CD4-positive, alpha-beta T cell treated with Interleukin-15 for 1 hour (primary cell): Measurements from ENCODE around the gene SENP1.

ENCODE experiments used
- DNase-seq: peaks from one replicate; pipeline ENCODE4 v3.0.0-alpha.2; 2020

SENP1 gene

DNA sequence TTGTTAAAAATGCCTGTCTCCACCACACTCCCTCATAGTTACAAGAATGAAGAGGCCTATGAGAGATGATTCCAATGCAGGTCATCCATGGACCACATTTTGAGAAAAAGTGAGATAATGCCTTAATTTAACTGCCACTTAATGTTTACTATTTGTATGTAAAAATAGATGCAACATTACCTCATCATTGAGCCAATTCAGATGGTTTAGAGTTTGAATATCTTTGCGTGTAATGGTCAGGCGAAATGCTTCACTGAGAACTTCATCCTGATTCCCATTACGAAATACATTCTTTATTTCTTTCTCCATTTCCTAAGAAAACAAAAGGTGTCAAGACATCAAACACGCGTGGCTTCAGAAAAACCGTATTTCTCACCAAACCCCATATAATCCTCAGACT is 42.3 kb downstream of the SENP1 start:
- DNase-seq = no peak

DNA sequence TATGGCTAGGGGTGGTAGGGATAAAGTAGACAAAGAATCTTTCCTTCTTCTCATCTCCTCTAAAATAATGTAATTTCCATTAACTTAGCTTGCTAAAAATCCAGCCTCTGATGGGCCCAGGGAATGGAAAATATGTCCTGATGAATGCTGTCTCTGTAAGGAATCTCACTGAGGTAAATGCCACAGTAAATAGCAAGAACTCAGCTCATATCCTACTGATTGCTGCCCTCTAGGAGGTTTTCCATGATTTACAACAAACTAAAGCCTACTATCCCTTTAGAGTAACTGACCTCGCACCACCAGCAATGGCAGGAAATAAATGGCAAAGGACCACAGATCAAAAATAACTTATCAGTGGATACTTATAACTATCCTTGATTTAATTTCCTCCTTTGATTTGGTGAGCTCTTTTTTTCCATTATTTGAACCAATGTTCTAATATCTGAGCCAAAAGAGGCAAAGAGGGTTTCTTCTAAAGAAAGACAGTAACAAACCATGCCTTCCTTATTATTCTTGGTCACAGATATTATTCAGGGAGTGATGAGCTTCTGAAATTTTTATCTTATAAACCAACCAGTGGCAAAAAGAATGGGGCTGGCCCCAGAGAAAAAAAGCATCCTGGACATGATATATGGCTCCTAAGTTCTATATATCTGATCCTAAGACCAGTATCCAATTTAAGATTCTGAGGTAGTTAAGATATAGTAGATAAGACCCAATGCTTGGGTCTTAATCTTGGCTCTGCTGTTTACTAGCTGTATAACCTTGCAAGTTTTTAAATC is 43.8 kb downstream of the SENP1 start:
- no peak for DNase-seq

DNA sequence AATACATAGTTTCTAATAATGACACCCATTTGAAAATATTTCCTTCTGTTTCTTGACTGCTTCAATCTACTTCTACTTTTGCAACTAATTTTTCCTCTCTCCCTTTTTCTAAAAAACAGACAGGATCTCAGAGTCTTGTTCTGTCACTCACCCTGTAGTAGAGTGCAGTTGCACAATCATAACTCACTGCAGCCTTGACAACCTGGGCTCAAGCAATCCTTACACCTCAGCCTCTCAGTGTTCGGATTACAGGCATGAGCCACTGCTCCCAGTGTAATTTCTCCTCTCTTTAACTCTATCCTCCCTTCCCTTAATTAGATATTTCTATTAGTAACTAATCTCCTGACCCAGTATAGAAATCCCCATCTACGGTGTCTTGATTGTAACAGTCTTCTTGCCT is 45.4 kb downstream of the SENP1 start:
- DNase-seq = no peak

DNA sequence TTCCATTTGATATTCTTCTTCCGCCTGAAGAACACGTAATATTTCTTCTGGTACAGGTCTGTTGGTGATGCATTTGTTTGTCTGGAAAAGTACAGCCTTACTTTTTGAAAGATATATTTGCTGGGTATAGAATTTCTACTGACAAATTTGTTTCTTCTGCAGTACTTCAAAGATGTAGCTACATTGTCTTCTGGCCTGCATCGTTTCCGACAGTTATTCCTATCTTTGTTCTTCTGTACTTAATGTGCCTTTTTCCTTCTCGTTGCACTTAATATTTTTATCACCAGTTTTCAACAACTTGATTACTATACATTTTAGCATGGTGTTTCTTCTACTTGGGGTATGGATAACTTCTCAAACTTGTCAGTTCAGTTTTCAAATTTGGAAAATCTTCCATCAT is 47.1 kb downstream of the SENP1 start:
- no peak for DNase-seq

DNA sequence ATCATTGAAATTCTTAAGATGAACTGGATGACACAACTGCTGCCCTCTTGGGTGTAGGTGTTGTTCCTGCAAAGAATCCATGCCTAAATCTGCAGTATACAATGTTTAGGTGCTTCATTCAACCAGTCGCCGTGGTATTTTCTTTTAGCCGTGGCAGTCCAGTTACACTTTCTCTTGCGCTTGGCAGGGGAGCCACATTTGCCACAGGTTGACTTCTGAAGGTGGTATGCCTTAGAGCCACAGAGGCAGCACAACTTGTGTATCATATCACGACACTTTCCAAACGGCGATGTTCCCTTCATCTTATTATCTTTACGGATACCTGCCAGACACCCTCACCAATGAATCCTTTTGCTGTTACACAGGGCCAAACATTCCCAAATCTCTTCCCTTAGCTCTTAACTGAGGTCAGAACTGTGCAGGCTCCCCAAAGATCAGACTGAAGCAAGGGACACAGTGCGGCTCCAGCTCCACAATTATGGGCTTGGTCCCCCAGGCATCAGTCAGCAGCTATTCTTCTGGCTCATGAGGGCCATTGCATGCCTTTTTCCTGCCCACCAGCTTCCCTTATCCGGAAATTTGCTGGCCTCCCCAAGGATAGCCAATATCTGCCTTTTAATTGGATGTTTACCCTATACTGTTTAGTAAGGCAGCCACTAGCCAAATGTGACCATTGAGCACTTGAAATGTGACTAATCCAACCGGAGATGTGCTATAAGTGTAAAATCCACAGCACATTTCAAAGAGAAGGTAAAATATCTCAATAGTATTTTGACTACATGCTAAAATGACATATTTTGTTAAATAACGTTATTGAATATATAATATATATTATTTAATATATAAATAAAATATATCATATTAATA is 50.7 kb downstream of the SENP1 start:
- DNase-seq = no peak

DNA sequence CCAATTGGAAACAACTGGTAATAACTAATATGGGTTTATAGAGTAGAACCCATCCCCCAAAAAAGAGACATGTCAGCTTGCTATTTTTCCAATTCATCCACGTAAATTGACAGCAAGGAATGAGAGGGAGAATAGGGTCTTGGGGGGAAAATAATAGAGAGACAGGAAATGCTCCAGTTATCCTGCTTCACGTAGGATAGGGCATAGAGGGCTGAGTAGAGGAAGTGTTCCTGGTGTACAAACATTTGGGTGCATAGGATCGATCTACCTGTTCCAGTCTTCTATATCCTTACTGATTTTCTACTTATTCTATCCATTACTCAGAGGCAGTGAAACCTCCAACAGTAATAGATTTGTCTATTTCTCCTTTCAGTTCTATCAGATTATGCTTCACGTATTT is 52.0 kb downstream of the SENP1 start:
- no peak for DNase-seq

DNA sequence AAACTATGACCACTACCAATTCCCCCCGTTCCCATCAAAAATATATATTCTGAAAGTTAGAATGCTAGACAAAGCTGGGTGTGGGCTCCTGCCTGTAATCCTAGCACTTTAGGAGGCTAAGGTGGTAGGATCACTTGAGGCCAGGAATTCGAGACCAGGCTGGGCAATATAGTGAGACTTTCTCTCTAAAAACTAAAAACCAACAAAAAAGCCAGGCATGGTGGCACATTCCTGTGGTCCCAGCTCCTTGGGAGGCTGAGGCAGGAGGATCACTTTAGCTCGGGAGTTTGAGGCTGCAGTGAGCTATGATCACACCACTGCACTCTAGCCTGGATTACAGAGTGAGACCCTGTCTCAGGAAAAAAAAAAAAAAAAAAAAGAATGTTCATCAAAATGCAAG is 52.8 kb downstream of the SENP1 start:
- DNase-seq = no peak

DNA sequence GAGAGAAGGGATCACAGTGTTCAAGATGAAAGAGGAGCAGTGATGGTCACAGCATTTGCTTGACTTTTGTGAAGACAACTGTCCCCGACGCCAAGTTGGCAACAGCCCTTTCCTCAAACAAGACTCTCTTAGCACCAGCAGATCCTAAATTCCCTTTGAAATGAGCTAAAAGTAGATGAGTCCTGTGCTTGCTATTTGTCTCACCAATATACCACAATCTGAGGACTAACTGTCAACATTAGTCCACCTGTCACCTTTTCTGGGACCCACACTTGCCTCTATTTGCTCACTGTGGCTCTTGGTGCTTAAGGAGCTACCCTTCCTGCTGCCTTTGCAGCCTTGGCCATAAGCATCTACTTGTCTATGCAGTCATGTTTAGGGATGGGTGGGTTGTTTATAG is 54.2 kb downstream of the SENP1 start:
- DNase-seq = no peak

DNA sequence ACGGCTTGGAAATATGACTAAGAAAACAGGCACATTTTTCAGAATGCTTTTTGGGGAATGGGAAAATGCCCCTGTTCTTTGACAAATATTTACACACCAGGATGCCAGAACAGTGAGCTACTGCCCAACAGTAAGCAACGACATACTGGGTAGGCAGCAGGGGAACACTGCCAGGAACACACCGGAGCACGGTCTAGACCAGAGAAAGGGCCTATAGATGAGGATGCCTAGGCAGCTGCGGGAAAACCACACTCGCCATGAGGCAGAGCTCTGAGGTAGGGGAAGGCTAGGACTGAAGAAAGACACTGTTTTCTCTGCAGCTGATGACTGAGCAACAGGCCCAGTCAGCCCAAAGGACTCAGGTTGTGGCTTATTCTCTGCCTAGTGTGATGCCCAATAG is 55.7 kb downstream of the SENP1 start:
- DNase-seq = no peak

DNA sequence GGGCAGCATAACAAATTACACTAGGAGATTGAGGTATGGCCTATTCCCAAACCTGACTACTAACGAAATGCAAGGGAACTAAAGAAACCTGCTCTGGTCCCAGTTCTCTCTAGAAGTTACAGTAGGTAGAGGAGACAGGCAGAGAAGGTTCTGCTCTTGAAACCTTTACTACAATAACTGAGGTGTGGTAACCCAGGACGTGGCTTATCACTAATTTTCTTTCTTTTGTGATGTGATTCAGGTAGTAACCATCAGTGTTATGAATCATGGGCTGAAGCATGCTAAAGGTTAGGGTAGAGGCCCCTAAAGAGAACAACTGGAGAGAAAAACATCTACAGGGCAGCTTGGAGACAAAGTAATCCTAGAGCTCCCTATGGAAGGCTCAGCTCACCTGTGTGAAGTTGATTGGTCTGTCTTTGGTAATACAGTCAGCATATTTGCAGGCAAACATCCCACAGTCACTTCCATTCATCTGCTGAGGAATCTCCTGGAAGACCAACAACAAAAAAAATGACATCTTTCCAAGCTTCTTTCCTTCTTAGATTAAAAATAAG is 59.8 kb downstream of the SENP1 start:
- DNase-seq = no peak

DNA sequence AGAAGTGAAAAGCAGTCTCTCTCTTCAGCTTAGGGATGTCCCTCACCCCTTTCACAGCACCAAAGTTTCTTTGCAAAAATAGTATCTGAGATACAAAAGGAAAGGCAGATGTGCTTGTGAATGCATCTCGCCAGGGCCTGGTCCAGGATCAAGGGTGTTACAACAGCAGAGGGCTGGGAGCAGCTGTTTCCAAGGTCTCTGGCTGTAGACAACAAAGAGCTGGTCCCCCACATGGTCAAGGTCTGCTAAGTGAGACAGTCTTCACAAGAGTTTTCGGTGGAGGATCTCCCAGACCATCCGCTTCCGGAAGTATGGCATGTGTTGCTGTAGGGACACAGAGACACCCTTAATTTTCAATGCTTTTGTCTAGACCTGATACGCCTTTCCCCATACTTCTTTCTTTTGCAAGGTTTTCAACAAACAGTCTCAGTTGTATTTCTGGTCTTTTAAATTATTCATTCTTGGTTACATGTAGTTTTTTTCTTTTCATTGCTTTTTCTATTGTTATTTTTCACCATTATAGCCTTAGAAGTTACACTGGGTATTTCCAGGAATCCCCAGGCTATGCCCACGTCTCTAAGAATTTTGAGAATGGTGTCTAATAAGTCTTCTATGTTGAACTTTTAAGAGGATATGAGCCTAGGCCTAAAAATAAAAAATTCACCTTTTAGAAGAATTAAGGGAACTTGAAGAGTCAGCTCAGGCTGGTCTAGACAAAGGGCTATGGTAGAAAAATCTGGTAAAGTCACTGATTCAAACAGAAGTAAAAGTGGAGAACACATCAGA is 60.6 kb downstream of the SENP1 start:
- DNase-seq = no peak

DNA sequence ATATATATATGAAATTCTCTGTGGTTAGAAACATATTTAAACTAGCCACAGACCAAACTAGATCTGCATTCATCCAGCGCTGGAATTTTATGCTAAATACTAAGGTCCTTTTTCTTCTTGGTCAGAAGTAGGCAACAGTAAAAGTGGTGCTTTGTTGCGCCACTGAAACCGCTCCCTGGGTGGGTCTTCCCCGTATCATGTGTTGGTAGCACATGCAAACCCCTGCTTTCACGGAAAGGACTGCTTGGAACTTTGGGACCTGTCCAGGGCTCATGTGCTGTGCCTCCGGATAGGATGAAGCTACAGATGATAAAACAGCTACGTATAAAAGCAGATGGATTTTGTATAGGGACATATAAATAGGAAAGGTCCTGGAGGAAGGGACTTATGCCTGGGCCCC is 61.5 kb downstream of the SENP1 start:
- no peak for DNase-seq

DNA sequence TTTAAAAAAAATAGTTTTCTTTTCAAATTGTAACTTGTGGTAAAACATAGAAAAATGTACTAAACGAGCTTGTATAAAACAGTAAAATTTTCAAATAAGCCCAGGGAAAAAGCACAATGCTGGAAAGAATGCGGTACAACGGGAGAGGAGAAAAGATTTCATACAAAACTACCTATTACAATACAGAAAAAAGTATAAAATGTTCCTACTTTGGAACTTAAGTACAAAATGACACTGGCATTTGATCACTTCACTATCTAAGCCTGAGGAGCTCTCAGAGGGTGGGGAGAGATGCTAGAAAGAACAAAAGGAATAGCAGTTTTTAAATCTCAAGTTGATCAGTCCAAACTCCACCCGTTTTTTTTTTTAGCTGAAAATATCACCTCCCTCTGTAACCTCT is 62.1 kb downstream of the SENP1 start:
- no peak for DNase-seq

DNA sequence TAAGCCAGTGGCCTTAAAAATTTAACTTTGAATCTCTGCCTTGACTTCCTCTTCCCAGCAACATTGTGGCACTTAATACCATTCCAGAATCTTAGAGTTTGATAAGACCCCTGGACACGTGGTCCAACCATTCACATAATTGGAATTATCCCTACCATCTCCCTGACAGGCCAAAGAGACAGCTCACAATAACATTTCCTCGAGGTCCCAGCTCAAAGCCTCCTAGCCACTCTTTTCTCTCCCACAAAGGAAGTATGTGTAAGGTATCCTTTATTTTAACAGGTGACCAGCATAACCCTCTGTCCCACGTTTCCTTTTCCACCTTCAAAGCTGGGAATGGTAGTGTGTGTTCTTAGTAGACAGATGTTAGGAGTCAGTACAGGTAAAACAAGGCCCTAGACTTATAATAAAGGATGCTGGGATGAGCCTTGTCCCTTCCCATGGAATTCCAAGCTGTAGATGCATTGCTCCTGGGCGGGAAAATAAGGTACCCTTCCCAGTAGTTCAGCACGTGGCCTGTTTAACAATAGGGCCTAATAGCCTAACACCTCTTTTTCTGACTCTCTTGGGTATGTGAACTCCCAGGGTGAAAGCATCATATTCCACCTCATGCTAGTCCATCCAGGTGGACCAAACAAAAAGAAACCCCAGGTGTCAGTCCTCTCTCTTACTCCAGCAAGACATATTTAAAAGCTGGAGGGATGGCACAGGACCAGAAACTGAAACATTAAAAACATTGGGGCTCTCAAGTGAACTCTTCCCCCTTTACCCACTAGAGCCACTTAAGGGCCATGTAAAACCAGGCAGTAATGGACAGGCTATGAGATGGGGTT is 64.1 kb downstream of the SENP1 start:
- DNase-seq = no peak

DNA sequence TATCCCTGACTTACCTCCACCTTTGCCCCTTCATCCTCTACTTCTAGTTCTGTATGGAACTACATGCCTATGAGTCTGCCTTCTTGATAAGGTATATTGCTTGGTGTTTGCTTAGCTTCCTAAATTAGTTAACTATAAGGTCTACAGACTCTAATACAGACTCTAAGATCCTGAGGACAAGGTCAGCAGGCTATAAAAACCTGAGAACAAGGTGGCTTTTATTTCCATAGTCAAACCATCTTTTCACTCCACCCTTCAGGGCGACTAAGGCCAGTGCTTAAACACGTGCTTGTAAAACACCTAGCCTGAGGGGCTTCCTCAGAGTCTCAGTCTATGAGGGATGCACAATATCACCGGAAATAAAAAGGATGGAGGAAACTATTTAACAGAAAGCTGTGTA is 65.5 kb downstream of the SENP1 start:
- no peak for DNase-seq

DNA sequence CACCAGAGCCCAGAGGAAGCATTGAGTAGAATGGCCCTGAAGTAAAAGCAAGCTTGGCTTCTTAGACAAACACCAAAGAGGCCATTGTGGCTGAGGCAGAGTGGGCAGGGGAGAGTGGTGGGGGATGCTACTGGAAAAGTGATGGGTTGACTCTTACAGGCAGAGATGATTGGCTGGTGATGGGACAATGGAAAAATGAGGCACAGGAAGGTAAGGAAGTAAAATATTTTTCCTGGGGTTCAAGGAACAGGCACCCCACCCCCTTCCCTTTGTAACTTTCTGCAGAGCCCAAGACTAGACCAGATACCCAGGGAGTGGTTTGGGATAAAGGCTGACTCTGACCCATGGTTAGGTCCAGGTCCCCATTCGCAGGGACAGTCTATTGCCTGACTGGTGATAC is 66.7 kb downstream of the SENP1 start:
- DNase-seq = no peak

DNA sequence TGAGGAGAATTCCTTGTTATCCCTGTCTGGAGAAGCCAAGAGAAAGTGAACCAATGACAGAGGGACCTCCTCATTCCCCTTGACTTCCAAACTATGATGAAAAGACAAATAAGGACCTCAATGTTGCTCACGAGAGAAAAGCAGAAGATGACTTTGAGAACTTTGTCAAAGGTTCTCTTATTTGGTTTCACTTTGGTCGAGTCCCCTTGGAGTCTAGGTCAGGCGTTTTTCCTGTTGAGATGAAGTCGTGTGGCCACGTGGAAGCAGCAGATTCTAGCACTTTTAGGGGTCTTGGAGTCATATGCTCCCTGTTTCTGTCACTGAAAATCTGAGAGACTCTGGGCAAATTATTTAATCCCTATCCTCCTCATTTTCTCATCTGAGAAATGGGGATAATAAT is 67.8 kb downstream of the SENP1 start:
- DNase-seq = no peak

DNA sequence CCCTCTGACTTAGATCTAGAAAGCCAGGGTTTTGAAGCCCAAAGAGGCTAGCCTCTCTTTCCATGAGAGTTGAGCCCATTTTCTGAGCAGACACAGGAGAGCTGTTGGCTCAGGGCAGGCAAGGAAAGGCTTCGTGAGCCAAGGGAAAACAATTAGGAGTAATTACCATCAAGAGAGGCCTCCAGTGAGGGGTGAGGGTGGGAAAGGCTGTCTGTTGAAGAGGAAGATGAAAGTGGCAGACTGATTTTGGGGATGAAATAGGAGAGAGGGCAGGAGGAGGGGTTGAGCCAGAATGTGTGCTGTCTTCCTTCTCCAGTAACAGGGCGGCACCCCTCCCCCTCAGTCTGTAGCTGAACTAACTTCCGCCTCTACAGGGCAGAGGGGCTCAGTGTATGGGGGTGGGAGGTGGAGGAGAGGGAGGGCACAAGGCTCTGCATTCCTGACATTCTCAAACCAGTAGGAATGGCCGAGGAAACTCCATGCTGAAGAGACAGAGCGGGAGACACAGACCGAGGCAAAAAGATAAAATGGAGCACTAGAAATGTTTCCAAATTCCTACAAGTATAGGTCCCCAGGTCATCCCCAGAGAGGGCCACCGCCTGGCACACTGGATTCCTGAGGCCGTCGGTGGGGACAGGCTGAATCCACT is 68.5 kb downstream of the SENP1 start:
- DNase-seq = no peak

DNA sequence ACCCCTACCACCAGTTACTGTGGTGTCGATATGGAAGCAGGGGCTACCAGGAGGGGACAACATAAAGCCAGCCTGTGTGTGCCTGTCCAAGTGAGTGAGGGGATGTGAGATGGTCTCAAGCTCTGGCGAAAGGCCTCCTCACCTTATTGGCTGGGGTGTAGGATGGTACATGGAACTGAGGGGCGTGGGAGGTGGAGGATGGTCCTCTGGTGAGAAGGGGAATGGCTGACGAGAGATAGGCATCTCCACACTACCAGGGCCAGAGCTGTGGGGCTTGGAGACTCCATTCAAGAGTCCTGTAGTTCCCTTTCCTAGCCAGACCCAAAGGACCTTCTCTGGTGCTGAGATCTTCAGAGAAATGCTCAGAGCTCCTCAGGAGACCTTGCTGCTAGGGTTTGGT is 69.1 kb downstream of the SENP1 start:
- no peak for DNase-seq

DNA sequence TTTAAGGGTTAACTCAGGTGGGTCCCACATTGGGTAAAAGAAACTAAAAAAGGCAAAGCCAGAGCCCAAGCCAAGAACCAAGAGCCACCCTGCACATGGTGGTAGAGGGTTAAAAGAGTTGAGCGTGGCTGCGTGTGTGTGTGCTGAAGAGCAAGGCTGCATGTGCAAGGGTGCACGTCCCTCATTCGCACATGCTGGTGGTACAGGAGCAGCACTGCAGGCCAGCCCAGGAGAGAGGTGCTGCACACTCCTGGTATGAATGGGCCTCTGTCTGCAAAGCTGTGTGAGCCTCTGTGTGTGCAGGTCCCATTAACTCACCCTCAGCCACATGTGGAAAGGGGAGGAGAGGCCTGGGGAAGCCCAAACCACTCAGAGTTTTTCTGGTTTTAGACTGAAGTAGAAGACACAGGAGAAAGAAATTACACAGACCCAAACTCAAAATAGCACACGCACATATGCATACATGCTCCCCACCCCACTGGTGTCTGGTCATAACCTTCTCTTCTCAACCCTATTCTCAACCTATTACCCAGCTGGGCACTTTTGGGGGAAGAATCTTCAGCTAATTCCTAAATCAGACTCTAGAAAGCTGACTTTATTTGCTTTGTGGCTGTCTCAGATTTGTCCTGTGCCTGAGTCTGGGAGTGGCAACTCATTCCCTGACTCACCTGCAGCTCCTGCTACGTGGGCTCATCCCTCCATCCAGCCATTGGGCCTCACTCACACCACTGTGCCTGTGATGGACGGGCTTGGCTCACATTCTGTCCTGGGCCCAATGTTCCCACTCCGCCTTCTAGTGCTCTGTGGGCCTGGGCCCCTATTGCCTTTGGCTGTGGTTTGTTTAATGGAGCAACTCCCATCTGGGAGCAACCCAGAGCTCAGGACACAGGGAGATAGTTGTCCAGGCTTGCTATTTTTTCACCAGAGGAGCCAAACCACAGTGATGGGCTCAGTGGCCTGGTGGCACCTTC is 70.8 kb downstream of the SENP1 start:
- no peak for DNase-seq

DNA sequence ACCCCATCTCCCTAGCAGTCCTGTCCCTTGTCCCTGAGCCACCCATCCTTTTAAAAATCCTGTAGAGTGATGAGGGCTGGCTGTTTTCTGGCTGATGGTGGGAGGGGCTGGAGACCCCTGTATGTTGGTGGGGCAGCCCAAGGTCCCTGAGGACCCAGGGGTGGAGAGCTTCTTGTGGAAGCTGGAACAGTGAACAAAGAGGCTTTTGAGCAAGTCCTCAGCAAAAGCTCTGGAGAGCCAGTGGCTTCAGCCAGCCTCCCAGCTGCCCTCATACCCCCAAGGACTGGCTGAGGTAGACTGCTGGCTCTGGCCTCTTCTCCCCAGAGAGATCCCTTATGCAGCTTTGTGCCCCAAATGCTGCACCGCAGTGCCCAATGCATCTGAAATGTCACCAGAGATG is 72.4 kb downstream of the SENP1 start:
- DNase-seq = no peak
